HG03521 (cell line): Measurements from ENCODE around the gene ECEL1.
"Not testable (repeated sequence)": the region's sequence is repeated elsewhere in the genome, so short reads cannot be mapped to it uniquely, and the experiment has no call there.

Experiments
- ATAC-seq: cut with Tn5 transposase; IDR thresholded peaks from one replicate; pipeline ENCODE4 v1.9.1; 2021; ENCODE audit warnings: mild to moderate bottlenecking, moderate library complexity; ENCODE audit not compliant: unreplicated experiment

Gene ECEL1, protein sequence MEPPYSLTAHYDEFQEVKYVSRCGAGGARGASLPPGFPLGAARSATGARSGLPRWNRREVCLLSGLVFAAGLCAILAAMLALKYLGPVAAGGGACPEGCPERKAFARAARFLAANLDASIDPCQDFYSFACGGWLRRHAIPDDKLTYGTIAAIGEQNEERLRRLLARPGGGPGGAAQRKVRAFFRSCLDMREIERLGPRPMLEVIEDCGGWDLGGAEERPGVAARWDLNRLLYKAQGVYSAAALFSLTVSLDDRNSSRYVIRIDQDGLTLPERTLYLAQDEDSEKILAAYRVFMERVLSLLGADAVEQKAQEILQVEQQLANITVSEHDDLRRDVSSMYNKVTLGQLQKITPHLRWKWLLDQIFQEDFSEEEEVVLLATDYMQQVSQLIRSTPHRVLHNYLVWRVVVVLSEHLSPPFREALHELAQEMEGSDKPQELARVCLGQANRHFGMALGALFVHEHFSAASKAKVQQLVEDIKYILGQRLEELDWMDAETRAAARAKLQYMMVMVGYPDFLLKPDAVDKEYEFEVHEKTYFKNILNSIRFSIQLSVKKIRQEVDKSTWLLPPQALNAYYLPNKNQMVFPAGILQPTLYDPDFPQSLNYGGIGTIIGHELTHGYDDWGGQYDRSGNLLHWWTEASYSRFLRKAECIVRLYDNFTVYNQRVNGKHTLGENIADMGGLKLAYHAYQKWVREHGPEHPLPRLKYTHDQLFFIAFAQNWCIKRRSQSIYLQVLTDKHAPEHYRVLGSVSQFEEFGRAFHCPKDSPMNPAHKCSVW

DNA sequence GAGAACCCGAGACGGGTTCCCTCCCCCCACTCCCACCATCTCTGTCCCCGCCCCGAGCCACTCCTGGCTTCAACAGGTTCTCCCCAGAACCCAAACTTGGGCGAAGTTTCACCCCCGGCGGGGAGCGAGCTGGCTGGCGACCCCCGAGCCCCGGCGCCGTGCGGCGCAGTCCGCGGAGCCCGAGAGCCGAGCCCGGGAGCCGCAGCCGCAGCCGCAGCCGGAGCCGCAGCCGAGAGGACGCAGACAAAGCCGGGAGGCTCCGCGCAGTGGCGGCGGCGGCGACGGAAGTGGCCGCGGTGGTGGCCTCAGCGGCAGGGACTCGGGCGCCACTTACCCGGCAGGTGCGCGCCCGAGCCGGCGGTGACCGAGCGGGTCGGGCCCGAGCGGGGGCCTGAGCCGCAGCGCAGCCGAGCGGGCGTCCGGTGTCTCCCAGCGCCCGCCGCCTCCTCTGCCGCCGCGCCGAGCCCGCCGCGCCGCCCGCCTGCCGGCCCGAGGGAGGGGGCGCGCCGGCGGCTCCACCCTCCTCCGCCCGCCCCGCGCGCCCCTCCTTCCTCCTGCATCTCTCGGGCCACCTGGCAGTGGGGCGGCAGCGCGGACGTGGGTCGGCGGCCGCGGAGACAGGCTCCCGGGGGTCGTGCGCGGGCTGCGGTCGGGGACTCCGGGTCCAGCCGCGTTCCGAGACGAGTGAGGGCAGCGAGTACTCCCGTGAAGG, at the start of gene ECEL1:
Gene ECEL1, minus strand, starts transcription at position 450 of the 712 bp plus-strand sequence. CDS start 1,181 bp downstream, outside the sequence.
- no peak for ATAC-seq

DNA sequence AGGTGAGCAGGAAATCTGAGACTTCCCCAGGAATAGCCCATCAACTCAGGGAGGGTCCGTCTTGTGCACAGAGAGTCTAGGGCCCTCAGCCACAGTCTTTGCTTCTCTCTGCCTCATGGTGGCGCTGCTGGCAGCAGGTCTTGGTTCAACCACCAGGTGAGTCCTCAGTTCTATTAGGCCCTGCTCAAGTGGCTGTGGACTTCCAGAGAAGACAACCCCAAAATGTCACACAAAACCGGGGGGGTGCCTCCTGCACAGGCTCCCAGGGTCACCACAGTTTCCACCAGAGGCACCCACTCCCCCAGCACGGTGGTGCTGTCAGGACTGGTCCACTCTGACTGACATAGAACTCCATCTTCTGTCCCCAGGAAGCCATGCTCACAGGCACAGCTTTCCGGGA, 49.4 kb upstream of the ECEL1 start:
- no peak for ATAC-seq

DNA sequence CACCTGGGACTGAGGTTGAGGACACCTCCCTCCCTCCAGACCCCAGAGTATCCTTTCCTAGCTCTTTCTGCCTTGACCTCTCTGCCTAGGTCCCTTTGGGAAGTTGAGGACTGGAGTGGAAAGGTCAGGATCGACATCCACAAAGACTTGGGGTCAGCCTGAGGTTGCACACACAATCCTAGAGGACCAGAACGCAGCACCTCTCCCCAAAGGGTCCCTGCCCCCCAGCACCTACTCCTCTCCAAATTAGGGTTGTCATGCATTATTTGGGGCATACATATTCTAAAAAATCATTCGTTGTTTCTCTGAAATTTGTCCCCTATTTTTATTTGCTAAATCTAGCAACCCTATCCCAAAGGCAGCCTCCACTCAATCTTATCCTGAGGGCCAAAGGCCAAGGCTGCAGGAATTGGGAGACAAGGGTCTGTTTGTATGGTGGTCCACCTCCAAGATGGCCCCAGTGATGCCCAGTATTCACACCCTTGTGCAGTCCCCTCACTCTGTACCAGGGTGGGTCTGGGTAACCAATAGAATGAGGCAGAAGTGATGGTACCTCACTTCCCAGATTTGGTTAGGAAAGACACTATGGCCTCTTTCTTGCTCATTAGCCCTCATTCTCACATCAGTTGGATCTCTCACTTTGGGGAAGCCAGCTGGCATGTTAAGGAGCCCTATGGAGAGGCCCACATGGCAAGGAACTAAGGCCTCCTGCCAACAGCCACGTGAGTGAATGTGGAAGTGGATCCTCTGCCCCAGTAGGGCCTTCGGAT, 48.3 kb upstream of the ECEL1 start:
- no peak for ATAC-seq

DNA sequence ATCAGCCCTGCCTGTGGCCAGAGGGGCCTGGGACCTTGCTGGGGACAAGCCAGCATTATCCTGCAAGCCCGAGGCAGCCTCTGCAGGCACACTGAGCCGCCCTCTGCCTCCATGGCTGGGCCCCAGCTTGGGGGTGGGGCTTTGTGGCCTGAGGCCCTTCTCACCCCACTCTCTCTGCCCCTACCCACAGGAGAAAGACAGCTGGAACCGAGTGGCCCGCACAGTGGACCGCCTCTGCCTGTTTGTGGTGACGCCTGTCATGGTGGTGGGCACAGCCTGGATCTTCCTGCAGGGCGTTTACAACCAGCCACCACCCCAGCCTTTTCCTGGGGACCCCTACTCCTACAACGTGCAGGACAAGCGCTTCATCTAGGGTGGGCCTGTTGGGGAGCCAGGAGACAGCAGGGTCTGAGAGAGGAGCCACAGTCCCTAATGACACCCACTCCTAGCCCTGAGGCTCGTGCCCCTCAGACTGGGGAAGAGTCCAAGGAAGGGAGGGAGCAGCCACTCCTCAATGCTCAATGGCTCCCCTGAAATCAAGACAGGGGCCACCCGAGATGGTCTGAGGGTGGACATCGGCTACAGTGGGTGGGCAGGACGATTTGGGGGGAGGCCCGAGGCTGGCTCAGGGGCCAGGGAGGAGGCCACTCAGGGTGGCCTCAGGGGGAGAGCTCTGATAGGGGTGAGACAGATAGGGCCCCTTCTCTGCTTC, 47.5 kb upstream of the ECEL1 start:
- ATAC-seq, result no peak

DNA sequence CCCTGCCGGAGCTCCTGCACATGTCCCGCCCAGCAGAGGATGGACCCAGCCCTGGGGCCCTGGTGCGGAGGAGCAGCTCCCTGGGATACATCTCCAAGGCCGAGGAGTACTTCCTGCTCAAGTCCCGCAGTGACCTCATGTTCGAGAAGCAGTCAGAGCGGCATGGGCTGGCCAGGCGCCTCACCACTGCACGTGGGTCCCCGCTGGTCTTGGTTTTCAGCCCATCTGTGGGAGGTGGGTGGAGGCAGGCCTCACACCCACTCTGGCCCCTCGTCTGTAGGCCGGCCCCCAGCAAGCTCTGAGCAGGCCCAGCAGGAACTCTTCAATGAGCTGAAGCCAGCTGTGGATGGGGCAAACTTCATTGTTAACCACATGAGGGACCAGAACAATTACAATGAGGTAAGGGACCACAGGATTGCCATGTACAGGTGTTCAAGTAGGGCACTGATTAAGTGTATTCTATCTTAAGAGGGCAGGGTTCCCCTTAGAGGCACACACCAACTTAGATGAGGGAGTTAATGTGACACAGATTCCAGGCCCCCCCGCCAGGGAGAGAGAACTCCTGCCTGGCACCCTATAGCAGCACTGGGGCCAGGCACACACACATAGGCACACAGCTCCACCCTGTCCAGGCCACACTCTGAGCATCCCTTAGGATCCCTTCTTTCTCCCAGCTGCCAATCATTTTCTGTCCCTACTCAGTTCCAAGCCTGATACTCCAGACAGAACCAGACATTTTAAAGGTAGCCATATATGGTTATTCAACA, 46.5 kb upstream of the ECEL1 start:
- ATAC-seq, result no peak

DNA sequence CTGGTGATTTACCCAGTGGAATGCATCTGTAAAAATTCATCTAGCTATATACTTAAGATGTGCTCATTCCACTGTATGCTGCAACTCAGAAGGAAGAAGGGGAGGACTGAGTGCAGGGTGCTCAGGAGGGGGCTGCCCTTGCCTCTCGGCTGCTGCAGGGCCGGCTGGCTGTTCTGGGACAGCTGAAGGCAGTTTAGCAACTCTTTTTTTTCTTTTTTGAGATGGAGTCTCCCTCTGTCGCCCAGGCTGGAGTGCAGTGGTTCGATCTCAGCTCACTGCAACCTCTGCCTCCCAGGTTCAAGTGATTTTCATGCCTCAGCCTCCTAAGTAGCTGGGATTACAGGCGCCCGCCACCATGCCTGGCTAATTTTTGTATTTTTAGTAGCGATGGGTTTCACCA, 45.2 kb upstream of the ECEL1 start:
- ATAC-seq, result not testable (repeated sequence)

DNA sequence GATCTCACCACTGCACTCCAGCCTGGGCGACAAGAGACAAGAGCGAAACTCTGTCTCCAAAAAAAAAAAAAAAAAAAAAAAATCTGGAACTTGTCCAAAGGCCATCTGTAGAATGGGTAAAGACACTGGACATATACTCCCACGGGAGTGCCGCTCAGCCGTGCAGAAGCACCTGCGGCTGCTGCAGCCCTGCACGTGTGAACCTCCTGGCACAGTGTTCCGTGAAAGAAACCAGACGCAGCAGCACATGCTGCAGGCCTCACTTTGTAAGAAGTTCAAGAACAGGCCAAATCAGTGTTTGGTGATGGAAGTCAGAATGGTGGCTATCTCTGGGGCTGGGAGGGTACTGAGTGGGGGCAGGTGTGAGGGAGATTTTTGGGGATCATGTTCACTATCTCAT, 44.8 kb upstream of the ECEL1 start:
- ATAC-seq, result no peak

DNA sequence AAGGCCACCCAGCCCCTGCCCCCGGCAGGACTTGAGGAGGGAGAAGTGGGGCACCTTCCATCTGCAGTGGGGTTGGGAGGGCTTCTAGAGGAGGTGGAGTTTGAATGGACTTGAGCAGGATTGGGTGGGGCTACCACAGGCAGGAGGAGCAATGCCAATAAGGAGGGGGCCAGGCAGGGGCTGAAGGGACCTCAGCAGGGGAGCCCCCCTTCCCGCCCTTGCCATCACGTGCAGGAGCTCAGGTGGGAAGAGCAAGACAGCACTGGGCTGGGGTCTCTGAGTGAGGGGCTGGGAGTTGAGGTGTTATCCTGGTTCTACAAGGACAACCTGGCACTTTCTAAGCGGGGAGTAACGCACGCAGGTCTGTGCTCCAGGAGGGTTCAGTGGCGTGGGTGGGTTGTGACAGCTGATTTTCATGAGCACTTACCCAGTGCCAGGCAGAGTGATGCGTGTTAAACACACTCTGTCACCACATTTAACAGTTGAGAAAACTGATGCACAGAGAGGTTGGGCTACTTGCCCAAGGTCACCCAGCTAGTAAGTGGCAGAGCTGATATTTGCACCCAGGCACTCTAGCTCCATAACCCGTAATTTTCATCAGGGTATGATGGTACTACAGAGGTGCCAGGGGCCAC, 43.1 kb upstream of the ECEL1 start:
- no peak for ATAC-seq

DNA sequence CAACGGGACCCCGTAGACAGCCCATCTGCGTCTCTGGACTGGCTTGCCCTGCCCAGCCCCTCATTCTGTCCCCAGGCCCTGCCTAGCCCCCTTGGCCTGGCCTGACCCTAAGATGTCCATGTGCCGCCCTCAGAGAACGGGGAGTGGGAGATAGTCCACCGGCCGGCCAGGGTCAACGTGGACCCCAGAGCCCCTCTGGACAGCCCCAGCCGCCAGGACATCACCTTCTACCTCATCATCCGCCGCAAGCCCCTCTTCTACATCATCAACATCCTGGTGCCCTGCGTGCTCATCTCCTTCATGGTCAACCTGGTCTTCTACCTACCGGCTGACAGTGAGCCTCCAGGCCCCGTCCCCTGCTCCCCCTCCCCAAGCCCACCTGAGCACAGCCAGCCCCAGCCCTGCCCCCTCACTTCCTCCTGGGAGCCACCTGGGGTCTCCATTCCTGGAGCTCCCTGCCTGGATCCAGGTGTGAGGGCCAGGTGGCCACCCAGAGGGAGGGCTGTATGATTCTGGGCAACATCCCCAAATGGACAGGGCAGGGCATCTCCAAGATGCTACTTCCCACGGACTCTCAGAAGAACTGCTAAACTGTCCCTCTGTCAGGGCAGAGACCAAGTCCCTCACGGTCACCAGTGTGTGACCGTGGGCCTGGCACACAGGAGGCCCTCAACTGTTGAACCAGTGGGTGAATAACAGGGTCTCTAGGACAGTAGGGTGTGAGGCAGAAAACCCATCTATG, 42.3 kb upstream of the ECEL1 start:
- ATAC-seq, result no peak

DNA sequence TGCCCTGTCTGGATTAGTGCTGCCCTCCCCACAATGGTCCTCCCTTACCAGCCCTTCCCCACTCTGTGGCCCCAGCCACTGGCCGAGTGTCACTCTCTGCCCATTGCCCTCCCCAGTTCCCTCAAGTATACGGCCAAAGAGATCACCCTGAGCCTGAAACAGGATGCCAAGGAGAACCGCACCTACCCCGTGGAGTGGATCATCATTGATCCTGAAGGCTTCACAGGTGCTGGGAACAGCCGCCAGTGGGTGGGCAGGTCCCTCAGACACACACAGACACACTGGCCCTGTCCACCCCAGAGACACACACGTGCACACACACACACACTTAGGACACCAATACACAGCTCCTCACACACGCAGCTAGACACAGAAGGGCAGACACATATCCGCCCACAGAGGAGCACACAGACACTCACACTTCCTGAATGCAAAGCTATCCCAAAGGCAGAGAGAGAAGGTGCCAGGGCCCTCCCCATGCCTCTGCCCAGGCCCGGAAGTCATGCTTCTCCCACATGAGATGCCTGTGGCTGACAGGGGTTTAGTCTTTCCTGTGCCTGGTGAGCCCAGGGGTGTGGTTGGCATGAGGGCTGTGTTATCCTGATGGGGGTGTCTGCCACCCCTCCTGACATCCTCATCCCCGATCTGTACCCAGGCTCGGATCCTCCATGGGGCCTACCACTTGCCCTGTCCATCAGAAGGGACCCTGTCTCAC, 41.3 kb upstream of the ECEL1 start:
- no peak for ATAC-seq

DNA sequence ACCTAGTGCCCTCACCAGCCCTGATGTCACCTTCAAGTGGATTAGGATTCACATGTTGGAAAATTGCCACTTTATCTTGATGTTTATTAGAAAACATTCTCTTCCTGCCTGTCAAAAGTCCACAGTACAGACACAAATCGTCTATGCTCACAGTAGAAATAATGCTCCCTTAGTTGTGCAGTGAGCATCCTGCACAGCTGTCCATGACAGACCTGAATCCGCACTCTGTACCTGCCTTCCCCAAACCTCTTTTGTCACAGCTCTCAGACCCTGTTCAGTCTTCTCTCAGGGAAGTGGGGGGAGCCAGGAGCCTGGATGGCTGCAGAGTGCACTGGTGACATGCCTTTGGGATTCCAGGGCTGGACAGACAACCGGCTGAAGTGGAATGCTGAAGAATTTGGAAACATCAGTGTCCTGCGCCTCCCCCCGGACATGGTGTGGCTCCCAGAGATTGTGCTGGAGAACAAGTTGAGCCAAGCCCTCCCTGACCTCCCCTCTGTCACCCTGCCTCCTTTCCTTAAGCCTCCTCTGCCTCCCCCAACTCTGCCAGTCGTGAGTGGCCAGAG, 40.4 kb upstream of the ECEL1 start:
- no peak for ATAC-seq

DNA sequence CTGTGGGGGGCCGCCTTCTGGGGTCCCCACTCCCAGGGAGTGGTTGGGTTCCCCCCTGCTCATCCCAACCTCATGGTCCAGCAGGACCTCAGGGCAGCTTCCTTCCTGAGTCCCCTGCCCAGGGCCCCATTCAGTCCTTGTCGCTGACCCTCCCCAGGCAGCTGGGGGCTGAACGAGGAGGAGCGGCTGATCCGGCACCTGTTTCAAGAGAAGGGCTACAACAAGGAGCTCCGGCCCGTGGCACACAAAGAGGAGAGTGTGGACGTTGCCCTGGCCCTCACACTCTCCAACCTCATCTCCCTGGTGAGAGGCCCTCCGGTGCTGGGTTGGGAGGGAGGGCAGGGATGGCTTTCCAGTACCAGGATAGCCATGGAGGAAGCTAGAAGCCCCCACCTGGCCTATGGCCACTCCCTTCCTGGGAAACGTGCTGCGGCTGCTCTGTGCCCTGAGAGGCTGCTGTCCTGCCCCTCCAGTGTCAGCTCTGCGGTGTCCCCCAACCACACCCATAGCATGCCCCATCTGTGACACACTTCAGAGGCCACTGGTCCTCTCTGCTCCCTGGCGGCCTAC, 38.8 kb upstream of the ECEL1 start:
- ATAC-seq, result no peak

DNA sequence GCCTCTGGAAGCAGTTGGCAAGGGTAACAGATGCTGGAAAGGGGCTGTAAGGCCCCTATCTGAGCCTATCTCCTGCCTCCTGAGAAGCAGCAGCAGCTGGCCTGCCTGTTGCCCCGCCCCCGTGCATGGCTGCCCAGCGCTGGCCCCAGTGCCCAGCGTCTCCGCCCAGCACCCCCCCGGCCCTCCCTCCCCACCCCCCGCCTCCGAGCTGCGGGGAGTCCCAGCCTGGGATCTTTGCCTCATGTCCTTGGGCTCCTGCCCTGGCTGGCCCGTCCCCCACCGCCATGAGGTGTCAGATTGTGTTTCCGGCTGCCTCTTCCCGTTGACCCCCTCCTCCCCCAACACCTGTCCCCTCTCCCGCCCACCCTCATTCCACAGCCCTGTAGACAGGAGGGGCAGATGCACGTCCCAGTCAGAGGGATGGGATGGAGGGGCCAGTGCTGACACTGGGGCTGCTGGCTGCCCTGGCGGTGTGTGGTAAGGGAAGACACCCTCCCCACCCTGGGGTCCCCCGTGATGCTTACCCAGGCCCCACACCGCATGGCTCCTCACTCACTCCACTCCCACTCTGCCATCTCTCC, 38.2 kb upstream of the ECEL1 start, which contains the start of gene CHRND:
Gene CHRND, plus strand, starts transcription at position 370 of the 581 bp plus-strand sequence. Its CDS starts 56 bp downstream, at position 426.
- ATAC-seq, result no peak

DNA sequence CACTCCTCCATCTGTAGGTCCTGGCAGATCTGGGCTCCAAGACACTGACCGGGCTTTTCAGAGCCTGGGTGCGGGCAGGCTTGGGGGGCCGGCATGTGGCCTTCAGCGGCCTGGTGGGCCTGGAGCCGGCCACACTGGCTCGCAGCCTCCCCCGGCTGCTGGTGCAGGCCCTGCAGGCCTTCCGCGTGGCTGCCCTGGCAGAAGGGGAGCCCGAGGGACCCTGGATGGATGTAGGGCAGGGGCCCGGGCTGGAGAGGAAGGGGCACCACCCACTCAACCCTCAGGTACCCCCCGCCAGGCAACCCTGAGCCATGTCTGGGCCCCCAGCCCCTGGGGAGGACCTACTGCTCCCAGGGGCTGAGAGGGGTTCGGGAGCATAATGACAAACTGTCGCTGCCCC, 37.6 kb upstream of the ECEL1 start:
- no peak for ATAC-seq

DNA sequence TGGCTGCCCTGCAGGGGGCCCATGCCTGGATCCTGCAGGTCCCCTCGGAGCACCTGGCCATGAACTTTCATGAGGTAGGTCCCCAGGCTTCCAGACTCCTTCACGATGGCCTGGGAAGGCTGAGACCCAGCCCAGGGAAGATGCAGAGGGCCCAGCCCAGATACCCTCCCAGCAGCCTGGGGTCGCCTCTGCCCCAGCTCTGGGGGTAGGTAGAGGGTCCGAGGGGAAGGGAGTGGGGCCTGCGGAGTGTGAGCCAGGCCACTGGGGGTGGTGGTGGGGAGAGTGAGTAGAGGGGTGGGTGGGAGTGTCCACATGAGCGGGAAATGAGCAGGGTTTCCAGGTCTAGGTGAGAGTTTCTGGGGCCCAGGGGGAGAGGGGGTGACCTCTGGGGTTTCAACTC, 37.1 kb upstream of the ECEL1 start:
- ATAC-seq, result no peak
